ENCODE data around the gene EIF4EBP3. TPM values are rescaled to one million over a fixed set of nuclear protein-coding genes. Genes with fewer than 3 reads are reported as not detected.

EIF4EBP3 gene
- total RNA-seq, 1 experiment from 2014 or later, result 8.4 TPM

- TF ChIP-seq AFF4 (CRISPR knock-in tag; IDR thresholded peaks at IDR 0.05; ENCODE audit: borderline replicate concordance) (peak; percentile 81; the same call in 1 of the 2 replicates), TP53 (CRISPR knock-in tag; IDR thresholded peaks at IDR 0.05) (peak; percentile 62; the same call in 1 of the 2 replicates), ZNF232 (CRISPR knock-in tag; IDR thresholded peaks at IDR 0.05) (no peak), ZNF263 (CRISPR knock-in tag; IDR thresholded peaks at IDR 0.05; ENCODE audit: low read depth) (no peak), ATF3 (CRISPR knock-in tag; conservative IDR thresholded peaks at IDR 0.05) (no peak; the same call in 1 of the 2 replicates), E2F4 (CRISPR knock-in tag; IDR thresholded peaks at IDR 0.05; ENCODE audit: borderline replicate concordance, low read depth) (no peak), NFATC4 (CRISPR knock-in tag; IDR thresholded peaks at IDR 0.05) (no peak), JUN (CRISPR knock-in tag; IDR thresholded peaks at IDR 0.05) (peak; percentile 40; the same call in 1 of the 2 replicates), NR1H2 (CRISPR knock-in tag; IDR thresholded peaks at IDR 0.05) (no peak), ZMAT4 (CRISPR knock-in tag; IDR thresholded peaks at IDR 0.05) (no peak), ZNF532 (CRISPR knock-in tag; IDR thresholded peaks at IDR 0.05; ENCODE audit: borderline replicate concordance) (no peak), SP1 (CRISPR knock-in tag; conservative IDR thresholded peaks at IDR 0.05) (peak; percentile 90; the same call in 1 of the 2 replicates), MXD4 (CRISPR knock-in tag; IDR thresholded peaks at IDR 0.05; ENCODE audit: borderline replicate concordance) (no peak)
Measured at GRCh38 chr5:140564196-140565023, 16.9 kb downstream of the EIF4EBP3 start, which contains the start of the genes APBB3 and SLC35A4 (continued).
